ENCODE measurements around the gene PXDC1. TPM values are rescaled to one million over a fixed set of nuclear protein-coding genes. Genes with fewer than 3 reads are reported as not detected.

The PXDC1 gene
- total and polyA plus RNA-seq, 2 experiments from 2014 or later, result 1.2 to 1.8 TPM

DNA sequence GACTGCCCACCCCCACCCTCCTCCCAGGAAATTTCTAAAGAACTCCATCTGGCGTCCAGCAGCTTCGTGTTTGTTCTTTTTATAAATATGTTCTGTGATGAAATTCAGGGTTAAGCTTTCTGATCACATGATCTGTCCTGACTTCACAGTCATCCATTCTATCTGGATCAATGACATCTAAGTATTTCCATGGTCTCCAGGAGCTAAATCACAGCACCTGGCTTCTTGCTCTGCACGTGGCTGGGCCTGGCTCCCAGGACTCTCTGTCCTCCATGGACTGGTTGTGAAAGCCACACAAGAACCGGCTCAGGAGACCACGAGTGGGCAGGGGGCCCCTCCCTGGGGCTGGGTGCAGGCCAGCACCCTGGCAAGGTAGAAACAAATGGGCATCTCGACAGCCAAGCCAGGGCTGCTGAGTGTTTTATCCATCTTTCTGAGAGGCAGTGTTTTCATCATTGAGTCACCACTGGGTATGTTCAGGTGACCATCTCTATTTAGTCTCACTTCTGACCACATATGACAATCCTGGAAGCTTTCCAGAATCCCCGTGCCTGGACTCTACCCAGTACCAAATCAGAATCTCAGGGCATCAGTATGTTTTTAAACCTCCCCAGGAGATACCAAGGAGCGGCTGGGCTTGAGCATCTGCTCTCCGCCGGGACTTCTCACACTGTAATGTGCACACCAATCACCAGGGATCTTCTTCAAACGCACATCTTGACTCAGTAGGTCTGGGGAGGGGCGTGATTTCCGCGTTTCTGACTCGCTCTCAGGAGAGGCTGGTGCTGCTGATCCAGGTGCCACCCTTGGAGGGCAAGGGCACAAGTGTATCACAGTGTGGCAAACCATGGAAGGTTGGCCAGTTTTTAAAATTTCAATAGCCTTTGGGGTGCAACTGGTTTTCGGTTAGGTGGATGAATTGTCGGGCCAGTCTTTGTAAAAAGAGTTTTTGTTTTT lies 31.6 kb upstream of the PXDC1 start (continued):
- TF ChIP-seq, protein P1, sequence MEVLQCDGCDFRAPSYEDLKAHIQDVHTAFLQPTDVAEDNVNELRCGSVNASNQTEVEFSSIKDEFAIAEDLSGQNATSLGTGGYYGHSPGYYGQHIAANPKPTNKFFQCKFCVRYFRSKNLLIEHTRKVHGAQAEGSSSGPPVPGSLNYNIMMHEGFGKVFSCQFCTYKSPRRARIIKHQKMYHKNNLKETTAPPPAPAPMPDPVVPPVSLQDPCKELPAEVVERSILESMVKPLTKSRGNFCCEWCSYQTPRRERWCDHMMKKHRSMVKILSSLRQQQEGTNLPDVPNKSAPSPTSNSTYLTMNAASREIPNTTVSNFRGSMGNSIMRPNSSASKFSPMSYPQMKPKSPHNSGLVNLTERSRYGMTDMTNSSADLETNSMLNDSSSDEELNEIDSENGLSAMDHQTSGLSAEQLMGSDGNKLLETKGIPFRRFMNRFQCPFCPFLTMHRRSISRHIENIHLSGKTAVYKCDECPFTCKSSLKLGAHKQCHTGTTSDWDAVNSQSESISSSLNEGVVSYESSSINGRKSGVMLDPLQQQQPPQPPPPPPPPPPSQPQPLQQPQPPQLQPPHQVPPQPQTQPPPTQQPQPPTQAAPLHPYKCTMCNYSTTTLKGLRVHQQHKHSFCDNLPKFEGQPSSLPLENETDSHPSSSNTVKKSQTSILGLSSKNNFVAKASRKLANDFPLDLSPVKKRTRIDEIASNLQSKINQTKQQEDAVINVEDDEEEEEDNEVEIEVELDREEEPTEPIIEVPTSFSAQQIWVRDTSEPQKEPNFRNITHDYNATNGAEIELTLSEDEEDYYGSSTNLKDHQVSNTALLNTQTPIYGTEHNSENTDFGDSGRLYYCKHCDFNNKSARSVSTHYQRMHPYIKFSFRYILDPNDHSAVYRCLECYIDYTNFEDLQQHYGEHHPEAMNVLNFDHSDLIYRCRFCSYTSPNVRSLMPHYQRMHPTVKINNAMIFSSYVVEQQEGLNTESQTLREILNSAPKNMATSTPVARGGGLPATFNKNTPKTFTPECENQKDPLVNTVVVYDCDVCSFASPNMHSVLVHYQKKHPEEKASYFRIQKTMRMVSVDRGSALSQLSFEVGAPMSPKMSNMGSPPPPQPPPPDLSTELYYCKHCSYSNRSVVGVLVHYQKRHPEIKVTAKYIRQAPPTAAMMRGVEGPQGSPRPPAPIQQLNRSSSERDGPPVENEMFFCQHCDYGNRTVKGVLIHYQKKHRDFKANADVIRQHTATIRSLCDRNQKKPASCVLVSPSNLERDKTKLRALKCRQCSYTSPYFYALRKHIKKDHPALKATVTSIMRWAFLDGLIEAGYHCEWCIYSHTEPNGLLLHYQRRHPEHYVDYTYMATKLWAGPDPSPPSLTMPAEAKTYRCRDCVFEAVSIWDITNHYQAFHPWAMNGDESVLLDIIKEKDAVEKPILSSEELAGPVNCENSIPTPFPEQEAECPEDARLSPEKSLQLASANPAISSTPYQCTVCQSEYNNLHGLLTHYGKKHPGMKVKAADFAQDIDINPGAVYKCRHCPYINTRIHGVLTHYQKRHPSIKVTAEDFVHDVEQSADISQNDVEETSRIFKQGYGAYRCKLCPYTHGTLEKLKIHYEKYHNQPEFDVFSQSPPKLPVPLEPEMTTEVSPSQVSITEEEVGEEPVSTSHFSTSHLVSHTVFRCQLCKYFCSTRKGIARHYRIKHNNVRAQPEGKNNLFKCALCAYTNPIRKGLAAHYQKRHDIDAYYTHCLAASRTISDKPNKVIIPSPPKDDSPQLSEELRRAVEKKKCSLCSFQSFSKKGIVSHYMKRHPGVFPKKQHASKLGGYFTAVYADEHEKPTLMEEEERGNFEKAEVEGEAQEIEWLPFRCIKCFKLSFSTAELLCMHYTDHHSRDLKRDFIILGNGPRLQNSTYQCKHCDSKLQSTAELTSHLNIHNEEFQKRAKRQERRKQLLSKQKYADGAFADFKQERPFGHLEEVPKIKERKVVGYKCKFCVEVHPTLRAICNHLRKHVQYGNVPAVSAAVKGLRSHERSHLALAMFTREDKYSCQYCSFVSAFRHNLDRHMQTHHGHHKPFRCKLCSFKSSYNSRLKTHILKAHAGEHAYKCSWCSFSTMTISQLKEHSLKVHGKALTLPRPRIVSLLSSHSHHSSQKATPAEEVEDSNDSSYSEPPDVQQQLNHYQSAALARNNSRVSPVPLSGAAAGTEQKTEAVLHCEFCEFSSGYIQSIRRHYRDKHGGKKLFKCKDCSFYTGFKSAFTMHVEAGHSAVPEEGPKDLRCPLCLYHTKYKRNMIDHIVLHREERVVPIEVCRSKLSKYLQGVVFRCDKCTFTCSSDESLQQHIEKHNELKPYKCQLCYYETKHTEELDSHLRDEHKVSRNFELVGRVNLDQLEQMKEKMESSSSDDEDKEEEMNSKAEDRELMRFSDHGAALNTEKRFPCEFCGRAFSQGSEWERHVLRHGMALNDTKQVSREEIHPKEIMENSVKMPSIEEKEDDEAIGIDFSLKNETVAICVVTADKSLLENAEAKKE (CRISPR knock-in tag; IDR thresholded peaks at IDR 0.05), result no peak
- TF ChIP-seq NANOG (IDR thresholded peaks at IDR 0.05; ENCODE audit: borderline replicate concordance), result no peak
- no peak for TF ChIP-seq JUNB (IDR thresholded peaks at IDR 0.05; ENCODE audit: unreplicated experiment)
- TF ChIP-seq EZH2 (IDR thresholded peaks at IDR 0.05; ENCODE audit: low read depth, unreplicated experiment), result no peak
- TF ChIP-seq, protein P2, sequence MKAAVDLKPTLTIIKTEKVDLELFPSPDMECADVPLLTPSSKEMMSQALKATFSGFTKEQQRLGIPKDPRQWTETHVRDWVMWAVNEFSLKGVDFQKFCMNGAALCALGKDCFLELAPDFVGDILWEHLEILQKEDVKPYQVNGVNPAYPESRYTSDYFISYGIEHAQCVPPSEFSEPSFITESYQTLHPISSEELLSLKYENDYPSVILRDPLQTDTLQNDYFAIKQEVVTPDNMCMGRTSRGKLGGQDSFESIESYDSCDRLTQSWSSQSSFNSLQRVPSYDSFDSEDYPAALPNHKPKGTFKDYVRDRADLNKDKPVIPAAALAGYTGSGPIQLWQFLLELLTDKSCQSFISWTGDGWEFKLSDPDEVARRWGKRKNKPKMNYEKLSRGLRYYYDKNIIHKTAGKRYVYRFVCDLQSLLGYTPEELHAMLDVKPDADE (IDR thresholded peaks at IDR 0.05), result no peak
- no peak for TF ChIP-seq ZNF114 (CRISPR knock-in tag; IDR thresholded peaks at IDR 0.05)

DNA sequence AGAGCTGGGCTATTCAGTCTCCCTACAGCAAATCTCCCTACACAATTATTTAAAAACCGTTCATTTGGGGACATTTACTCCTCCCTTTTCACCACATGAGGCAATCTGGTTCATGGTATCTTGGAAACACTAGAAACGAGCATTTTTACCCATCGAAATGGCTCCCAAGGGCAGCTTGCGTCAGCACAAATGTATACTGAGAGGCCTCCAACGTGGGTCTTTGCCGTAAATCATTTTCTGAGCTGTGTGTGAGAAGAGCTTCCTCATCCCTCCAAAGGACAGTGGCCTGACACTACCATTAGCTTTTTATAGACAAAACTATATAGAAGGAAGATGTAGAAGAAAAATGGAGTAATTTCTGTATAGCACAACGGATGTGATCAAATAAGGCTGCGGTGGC lies 30.0 kb upstream of the PXDC1 start:
- H3K27ac Mint-ChIP-seq, result no peak overlapping the region
- Histone ChIP-seq H3K79me2 (replicated peaks; ENCODE audit: insufficient read depth) (no peaks in the 10 kb centered on the region), H3K36me3 (ENCODE audit: insufficient read depth) (no peaks in the 10 kb centered on the region), H3K4me2 (no peak overlapping the region), H3K27me3 (ENCODE audit: insufficient read depth) (no peaks in the 10 kb centered on the region), H3K9me2 (ENCODE audit: insufficient read depth) (no peaks in the 10 kb centered on the region), H3K4me3 (no peak overlapping the region), H3F3A (replicated peaks; ENCODE audit: low read depth) (no peaks in the 10 kb centered on the region), H3K4me1 (ENCODE audit: insufficient read depth) (no peaks in the 10 kb centered on the region), H3K27ac (ENCODE audit: low read depth) (no peak overlapping the region), H4K20me1 (replicated peaks; ENCODE audit: insufficient read depth) (no peaks in the 10 kb centered on the region), H2AFZ (no peak overlapping the region)
- no peak for ATAC-seq
- H3K9me3 Mint-ChIP-seq, result no peaks in the 10 kb centered on the region
- DNase-seq (ENCODE audit: low spot score), result no peak
- TF ChIP-seq, protein P2 (IDR thresholded peaks at IDR 0.05), result no peak
- H3K27me3 Mint-ChIP-seq (ENCODE audit: insufficient read depth, low read depth, poor library complexity), result peaks cover 3% of the 10 kb centered on the region
- no peak overlapping the region for H3K4me3 Mint-ChIP-seq
- H3K36me3 Mint-ChIP-seq (ENCODE audit: low read depth), result no peaks in the 10 kb centered on the region
- H3K4me1 Mint-ChIP-seq, result peaks cover 5% of the 10 kb centered on the region; the same call in 2 of the 3 replicates
